Measurements from ENCODE around the gene KLHL18. TPM values are rescaled to one million over a fixed set of nuclear protein-coding genes. Genes with fewer than 3 reads are reported as not detected.
"Not testable (repeated sequence)": the region's sequence is repeated elsewhere in the genome, so short reads cannot be mapped to it uniquely, and the experiment has no call there.

The KLHL18 gene
- total RNA-seq, 1 donor from 2014 or later: 41.8 TPM

GRCh38 chr3:47310391-47310790 lies 27.6 kb downstream of the KLHL18 start:
- Mint-ChIP-seq H3K4me3 (ENCODE audit: unreplicated experiment) (peak overlapping the region; percentile 57), H3K4me1 (ENCODE audit: unreplicated experiment) (peaks cover 22% of the 10 kb centered on the region), H3K36me3 (ENCODE audit: low read depth, unreplicated experiment) (peaks cover 18% of the 10 kb centered on the region), H3K27ac (ENCODE audit: unreplicated experiment) (no peak overlapping the region), H3K27me3 (ENCODE audit: unreplicated experiment) (no peaks in the 10 kb centered on the region), H3K9me3 (ENCODE audit: unreplicated experiment) (peaks cover 6% of the 10 kb centered on the region)
- no peak for TF ChIP-seq CTCF (IDR thresholded peaks at IDR 0.05; ENCODE audit: unreplicated experiment)
- DNase-seq (ENCODE audit: low spot score): no peak

GRCh38 chr3:47313341-47314055 lies 30.8 kb downstream of the KLHL18 start:
- DNase-seq (ENCODE audit: low spot score): no peak
- no peak for TF ChIP-seq CTCF (IDR thresholded peaks at IDR 0.05; ENCODE audit: unreplicated experiment)
- H3K9me3 Mint-ChIP-seq (ENCODE audit: unreplicated experiment): peaks cover 6% of the 10 kb centered on the region
- H3K27me3 Mint-ChIP-seq (ENCODE audit: unreplicated experiment): no peaks in the 10 kb centered on the region
- peaks cover 13% of the 10 kb centered on the region for H3K36me3 Mint-ChIP-seq (ENCODE audit: low read depth, unreplicated experiment)
- no peak overlapping the region for H3K27ac Mint-ChIP-seq (ENCODE audit: unreplicated experiment)
- H3K4me1 Mint-ChIP-seq (ENCODE audit: unreplicated experiment): peaks cover 37% of the 10 kb centered on the region
- no peak overlapping the region for H3K4me3 Mint-ChIP-seq (ENCODE audit: unreplicated experiment)

- Mint-ChIP-seq H3K27ac (ENCODE audit: unreplicated experiment) (no peak overlapping the region), H3K36me3 (ENCODE audit: low read depth, unreplicated experiment) (peaks cover 14% of the 10 kb centered on the region), H3K27me3 (ENCODE audit: unreplicated experiment) (no peaks in the 10 kb centered on the region), H3K4me1 (ENCODE audit: unreplicated experiment) (peaks cover 37% of the 10 kb centered on the region), H3K9me3 (ENCODE audit: unreplicated experiment) (peaks cover 6% of the 10 kb centered on the region), H3K4me3 (ENCODE audit: unreplicated experiment) (no peak overlapping the region)
- no peak for TF ChIP-seq CTCF (IDR thresholded peaks at IDR 0.05; ENCODE audit: unreplicated experiment)
- no peak for DNase-seq (ENCODE audit: low spot score)
Measured at GRCh38 chr3:47314056-47314764, 31.5 kb downstream of the KLHL18 start.

GRCh38 chr3:47315069-47315647 lies 32.4 kb downstream of the KLHL18 start:
- Mint-ChIP-seq H3K27me3 (ENCODE audit: unreplicated experiment) (no peaks in the 10 kb centered on the region), H3K4me1 (ENCODE audit: unreplicated experiment) (peaks cover 36% of the 10 kb centered on the region), H3K9me3 (ENCODE audit: unreplicated experiment) (peaks cover 4% of the 10 kb centered on the region), H3K27ac (ENCODE audit: unreplicated experiment) (peak overlapping the region; percentile 71), H3K4me3 (ENCODE audit: unreplicated experiment) (peak overlapping the region; percentile 29), H3K36me3 (ENCODE audit: low read depth, unreplicated experiment) (peaks cover 11% of the 10 kb centered on the region)
- TF ChIP-seq CTCF (IDR thresholded peaks at IDR 0.05; ENCODE audit: unreplicated experiment): no peak
- DNase-seq (ENCODE audit: low spot score): peak; percentile 9

GRCh38 chr3:47316151-47316550 lies 33.4 kb downstream of the KLHL18 start:
- Mint-ChIP-seq H3K27ac (ENCODE audit: unreplicated experiment) (peak overlapping the region; percentile 71), H3K4me1 (ENCODE audit: unreplicated experiment) (peaks cover 29% of the 10 kb centered on the region)
- not testable (repeated sequence) for H3K9me3 Mint-ChIP-seq (ENCODE audit: unreplicated experiment); H3K4me3 Mint-ChIP-seq (ENCODE audit: unreplicated experiment); H3K27me3 Mint-ChIP-seq (ENCODE audit: unreplicated experiment); H3K36me3 Mint-ChIP-seq (ENCODE audit: low read depth, unreplicated experiment); DNase-seq (ENCODE audit: low spot score)
